SK-N-MC (cell line): ENCODE measurements around the gene POMC.

Experiments
- EZH2 ChIP-seq: fragments of 200-600 bp; sonication (generic); IDR thresholded peaks from one replicate; pipeline ENCODE4 v1.6.1; 2017; ENCODE audit warnings: antibody characterized with exemption
- POLR2AphosphoS5 ChIP-seq: IDR thresholded peaks from 2 replicates; pipeline ENCODE4 v1.6.1; 2012; ENCODE audit warnings: mild to moderate bottlenecking, low read depth, low read length, borderline replicate concordance

GRCh38 chr2:25188405-25188804 lies 20.0 kb upstream of the POMC start:
- TF ChIP-seq POLR2AphosphoS5 (no peak), EZH2 (no peak)
